Lower leg skin (tissue), 3 donors: ENCODE data around the gene ZNF414.
"Not testable (repeated sequence)": the region's sequence is repeated elsewhere in the genome, so short reads cannot be mapped to it uniquely, and the experiment has no call there.

Experiments used
- POLR2A ChIP-seq, 2 donors: fragments of 450-650 bp; IDR thresholded peaks; one replicate each; pipeline ENCODE4 v1.6.1; 2016 to 2017; ENCODE audit warnings: antibody characterized with exemption in 2 of 2, mild to moderate bottlenecking in 1 of 2, moderate library complexity in 1 of 2
- TF ChIP-seq, protein P1 (sequence below), 3 donors: fragments of 450-650 bp; IDR thresholded peaks; one replicate each; pipeline ENCODE4 v1.5.1; 2016; ENCODE audit warnings: antibody characterized with exemption in 3 of 3, mild to moderate bottlenecking in 3 of 3, moderate library complexity in 2 of 3

DNA sequence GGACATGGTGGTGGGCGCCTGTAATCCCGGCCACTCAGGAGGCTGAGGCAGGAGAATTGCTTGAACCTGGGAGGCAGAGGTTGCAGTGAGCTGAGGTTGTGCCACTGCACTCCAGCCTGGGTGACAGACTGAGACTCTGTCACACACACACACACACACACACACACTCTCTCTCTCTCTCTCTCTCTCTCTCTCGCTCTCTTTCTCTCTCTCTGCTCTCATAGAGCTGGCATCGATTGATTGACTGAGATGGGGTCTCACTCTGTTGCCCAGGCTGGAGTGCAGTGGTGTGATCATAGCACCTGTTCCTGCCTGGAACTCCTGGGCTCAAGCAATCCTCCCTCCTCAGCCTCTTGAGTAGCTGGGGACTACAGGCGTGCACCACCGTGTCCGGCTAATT, 39.8 kb upstream of the ZNF414 start:
- TF ChIP-seq, protein P1, sequence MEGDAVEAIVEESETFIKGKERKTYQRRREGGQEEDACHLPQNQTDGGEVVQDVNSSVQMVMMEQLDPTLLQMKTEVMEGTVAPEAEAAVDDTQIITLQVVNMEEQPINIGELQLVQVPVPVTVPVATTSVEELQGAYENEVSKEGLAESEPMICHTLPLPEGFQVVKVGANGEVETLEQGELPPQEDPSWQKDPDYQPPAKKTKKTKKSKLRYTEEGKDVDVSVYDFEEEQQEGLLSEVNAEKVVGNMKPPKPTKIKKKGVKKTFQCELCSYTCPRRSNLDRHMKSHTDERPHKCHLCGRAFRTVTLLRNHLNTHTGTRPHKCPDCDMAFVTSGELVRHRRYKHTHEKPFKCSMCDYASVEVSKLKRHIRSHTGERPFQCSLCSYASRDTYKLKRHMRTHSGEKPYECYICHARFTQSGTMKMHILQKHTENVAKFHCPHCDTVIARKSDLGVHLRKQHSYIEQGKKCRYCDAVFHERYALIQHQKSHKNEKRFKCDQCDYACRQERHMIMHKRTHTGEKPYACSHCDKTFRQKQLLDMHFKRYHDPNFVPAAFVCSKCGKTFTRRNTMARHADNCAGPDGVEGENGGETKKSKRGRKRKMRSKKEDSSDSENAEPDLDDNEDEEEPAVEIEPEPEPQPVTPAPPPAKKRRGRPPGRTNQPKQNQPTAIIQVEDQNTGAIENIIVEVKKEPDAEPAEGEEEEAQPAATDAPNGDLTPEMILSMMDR (IDR thresholded peaks at IDR 0.05), result not testable (repeated sequence)
- TF ChIP-seq POLR2A (IDR thresholded peaks at IDR 0.05), result not testable (repeated sequence)
